C1 segment of cervical spinal cord (tissue), 14 donors: ENCODE data around the gene PANK2.
"Not testable (repeated sequence)": the region's sequence is repeated elsewhere in the genome, so short reads cannot be mapped to it uniquely, and the experiment has no call there.

ENCODE experiments used
- DNase-seq, 14 donors: peaks; one replicate each; lab custom pipeline; 2025; lab: John Stamatoyannopoulos, UW

The PANK2 gene

DNA sequence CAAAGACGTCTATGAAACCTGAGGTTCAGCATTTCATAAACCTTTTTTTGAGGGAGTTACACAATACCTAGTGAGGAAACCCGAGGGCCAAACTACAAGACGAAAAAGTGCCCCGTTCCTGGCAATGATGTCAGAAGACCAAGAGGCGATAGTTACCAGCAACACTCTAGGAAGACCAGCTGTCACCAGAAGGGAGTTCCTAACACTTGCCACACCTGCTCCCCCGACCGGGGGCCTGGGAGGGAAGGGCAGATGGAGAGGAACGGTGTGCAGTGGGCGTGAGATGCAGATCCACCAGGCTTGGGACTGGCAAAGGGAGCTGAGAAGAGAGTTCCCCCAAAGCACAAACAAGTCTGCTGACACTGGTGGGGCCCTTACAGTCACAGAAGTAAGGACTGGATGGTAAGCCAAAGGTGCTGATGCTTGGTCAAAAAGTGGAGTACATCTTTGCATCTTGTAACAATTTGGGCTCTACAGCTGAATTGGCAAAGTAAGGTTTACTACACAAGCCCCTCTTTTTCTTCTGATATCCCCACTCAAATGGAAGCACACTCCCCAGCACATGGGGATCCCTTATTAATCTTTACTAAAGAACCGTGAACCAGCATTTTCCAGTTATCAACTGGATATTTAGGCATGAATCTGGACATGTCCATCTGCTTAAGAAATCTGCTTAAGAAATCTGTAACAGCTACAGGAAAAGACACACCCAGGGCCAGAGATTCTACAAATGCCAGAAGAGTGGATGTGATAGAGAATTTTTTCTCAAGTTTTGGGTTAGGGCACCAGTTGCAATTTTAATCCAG, 38.5 kb downstream of the PANK2 start:
- DNase-seq, result no peak

DNA sequence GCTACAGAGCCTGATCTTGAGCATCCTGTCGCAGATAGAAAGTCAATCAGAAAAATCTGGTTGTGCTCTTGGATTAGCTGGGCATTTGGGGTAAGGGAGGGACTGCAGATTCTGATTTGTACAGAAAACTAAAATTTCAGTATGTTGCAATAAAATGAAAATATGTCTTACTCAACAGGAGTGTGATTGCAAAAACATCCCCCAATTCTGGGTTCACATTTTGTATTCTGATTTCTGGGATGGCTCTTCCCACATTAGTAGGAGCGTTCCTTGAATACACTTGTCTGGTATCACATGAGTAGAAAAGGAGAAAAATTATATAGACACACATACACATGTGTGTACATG, 40.5 kb downstream of the PANK2 start:
- no peak for DNase-seq

DNA sequence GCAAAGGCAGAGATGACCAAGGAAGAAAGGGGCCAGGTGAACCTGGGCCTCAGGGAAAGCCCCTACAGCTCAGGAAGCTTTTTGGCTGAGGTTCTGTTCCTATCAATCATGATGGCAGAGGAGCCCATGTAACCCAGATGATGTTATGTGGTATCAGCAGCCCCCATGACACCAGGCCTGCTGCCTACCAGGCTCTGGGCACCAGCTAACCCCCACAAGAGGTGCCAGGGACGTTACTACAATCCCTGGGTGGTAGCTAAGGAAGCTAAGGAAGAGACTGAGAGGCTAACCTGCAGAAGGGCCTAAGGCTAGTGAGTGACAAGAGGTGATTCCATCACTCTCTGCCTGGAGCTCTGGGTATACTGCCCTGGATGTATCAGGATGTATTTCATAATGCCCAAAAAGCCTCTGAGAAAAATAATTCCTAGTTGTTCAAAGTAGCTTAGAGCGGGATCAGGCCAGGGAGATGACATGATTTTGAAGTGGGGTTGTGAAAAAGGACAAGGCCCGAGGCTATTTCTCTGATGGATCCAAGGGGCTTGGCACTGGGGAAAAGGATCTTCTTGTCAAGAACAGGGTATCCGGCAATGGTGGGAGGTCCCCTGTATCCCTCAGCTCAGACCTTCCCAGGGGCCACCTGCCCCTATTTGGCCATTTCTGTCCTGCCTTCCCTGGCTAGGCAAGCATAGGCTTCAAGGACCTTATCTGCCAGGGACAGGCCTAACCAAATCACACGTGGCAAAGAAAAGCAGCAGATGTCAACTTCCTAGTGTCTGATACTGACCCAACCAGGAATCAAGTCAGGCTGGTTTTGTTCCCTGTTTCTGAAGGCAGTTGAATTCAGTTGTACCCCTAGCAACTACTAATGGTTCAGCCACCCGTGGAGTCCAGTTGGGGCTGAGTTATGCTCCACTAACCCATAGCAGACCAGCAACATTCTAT, 41.3 kb downstream of the PANK2 start:
- no peak for DNase-seq

DNA sequence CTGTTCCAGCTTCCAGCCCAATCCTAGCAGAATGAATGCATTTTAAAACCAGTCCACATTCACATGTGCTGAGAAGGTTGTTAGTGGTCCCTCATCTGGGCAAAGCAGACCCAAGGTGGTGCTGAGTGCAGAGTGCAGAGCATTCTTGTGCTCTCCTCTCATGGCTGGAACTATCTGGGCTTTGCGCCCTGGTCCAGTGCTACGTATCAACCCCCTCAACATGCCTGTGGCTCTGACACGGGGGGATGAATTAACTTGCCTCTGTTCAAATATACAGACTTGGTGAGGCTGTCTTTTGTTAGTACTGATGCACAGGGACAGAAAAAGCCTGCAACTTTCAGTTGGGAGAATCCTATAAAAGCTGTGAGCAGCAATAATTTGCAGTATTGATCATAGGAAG, 42.5 kb downstream of the PANK2 start:
- DNase-seq, result no peak

DNA sequence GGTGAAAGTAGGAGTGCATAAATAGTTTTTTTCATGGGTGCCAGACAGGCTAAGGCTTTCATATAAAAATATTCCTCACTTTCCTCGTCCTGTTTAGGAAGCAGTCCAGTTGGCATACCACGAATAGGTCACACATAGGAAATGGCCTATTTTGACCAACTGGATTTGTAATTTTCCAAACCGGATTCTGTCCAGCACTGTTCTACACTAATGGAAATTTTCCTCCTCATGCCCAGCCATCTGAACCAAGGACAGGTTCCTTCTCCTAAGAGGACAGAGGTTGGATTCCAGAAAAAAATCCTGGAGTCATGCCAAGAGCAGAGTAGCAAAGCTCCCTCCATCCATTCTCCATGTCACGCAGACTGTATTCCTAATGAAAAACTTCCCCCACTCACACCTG, 43.1 kb downstream of the PANK2 start:
- DNase-seq, result peak in 1 of 14 donors; percentile 84

DNA sequence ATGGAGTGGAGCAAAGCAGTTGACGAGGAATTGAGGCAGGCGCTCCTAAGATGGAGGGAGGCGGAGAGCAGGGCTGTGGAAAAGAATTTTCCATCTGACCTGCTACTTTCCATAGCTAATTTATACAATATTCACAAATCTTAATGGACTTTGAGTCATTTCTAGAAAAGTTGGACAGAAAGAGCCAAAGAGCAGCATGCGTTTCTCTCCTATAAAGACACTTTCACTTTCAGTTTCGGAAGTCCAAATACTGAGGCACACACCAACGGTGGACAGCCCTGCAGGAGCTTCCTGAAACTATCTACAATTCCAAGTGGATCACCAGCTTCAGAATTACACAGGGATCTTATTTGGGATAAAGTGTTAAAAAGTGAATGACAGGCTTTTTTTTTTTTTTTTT, 43.5 kb downstream of the PANK2 start:
- no peak for DNase-seq

DNA sequence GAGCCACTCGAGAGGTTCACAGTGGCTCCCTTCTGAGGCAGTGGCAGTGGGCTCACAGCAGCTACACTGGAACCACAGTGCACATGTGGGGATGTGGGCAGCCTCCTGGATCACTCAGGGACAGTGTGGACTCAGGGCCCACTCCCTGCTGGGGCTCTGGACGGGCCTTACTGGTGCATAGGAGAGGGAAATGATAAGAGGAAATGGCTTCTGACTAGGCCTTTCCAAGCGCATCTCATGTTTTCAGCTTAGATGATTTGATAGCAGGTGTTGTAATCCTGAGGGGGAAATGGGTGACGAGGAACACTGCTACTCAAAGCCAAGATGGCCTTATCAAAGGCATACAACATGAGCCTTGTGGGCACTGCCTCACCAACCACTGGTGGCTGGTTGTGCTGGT, 44.0 kb downstream of the PANK2 start:
- DNase-seq, result no peak

DNA sequence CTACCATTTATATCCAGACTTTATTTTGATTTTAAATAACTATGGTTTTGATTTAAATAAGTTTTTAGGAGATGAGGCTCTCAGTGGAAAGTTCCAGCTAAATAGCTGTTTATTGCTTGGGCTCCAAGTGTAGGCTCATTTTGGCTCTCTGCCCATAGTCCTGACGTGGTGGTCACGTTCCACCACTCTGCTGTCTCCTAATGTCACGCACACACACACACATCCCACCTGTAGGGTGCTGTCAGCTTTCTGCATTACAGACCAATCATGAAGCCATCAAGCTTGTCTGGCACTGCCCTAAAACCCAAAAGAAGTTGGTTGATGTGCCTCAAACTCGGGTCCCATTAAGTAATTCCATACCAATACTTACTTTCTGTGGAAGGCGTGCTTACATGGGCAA, 45.4 kb downstream of the PANK2 start:
- no peak for DNase-seq

DNA sequence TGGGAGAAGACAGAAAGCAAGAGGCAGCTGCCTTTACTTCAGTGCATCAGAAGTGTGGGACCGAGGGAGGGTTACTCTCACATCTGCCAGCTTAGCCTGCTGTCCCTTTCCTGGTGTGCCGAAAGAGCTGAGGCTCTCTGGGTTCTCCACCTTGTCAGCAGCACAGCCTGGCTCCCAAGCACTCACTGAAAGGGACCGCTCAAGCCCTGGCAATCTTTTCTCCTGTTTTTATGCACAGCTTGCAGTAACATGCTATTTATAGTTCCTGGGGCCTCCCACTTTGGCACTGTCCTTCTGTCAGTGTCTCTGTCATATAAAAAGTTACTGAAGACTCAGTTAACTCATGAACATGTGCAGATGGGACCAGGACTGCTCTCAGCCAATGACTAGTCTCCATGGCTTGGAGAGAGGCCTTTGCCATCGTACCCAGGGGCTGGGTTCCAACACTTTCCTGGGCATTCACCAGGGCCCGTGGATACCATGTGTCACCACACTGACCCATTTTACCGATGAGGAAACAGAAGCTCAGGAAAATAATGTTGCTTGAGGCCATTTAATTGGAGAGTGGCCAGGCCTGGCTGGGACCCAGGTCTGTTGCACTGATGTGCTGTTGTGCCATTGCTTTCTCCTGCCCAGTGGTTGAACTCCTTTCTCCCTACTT, 46.2 kb downstream of the PANK2 start:
- peak in 1 of 14 donors; percentile 63 for DNase-seq

DNA sequence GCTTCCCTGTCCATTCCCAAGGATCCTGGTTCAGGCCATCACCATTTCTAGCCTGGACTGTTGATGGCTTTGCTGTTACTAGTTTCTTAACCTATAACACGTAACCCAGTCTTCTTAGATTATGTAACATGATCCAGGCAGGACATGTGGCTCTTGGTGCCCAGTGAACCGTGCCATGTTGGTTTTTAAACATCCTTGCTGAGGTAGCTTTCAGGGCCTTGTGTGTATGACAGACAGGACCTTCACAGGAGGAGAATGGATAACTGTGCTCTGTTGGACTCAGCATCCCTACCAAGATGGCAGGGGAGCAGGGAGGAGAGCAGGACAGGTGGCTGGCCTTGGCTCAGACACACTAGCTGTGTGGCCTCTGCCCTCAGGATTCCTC, 46.8 kb downstream of the PANK2 start:
- DNase-seq, result peak in 1 of 14 donors; percentile 33

DNA sequence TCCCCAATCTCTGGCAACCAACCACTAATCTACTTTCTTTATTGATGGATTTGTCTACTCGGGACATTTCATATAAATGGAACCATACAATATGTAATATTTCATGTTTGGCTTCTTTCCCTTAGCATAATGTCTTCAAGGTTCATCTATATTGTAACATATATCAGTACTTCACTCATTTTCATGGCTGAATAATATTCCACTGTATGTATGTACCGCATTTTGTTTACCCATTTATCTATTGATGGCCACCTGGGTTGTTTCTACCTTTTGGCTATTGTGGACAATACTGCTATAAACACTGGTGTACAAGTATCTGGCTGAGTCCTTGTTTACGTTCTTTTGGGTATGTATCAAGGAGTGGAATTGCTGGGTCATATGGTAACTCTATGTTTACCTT, 48.4 kb downstream of the PANK2 start:
- no peak for DNase-seq

DNA sequence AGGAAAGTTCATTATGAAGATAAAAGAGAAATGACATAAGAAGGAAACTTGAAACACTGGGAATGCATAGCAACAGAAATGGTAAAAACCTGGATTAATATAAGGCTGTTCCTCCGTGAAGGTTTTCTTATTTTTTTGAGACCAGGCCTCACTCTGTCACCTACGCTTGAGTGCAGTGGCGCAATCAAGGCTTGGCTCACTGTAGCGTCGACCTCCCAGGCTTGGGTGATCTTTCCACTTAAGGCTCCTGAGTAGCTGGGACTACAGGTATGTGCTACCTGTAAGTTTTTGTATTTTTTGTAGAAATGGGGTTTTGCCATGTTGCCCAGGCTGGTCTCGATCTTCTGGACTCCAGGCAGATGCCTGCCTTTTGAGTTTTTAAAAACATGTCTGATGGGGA, 51.7 kb downstream of the PANK2 start:
- no peak for DNase-seq

DNA sequence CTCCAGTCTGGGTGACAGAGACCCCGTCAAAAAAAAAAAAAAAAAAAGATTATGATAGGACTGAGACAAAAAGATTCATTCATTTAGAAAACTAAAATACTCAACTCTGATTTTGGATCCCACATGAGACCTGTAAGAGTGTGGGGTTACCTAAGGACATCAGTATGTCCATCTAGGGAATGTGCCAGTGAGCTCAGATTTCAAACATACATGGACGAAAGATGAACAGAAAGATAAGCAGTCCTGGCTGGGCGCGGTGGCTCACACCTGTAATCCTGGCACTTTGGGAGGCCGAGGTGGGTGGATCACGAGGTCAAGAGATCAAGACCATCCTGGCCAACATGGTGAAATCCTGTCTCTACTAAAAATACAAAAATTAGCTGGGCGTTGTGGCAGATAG, 57.5 kb downstream of the PANK2 start:
- DNase-seq, result not testable (repeated sequence)

DNA sequence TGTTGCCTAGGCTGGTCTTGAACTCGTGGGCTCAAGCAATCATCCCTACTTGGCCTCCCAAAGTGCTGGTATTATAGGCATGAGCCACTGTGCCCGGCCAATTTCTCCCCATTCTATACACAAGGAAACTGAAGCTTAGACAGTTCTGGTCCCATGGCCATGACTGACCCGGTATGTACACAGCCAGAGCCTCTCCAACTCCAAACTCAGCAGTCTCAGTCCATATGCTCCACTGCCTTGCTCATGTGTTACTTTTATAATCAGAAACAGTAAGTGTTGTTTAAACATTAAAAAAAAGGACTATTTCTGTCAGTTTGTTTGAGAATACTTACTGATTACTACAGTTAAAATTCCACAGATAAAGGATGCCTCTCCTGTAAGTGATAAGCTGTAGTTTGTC, 75.5 kb downstream of the PANK2 start:
- DNase-seq, result no peak

DNA sequence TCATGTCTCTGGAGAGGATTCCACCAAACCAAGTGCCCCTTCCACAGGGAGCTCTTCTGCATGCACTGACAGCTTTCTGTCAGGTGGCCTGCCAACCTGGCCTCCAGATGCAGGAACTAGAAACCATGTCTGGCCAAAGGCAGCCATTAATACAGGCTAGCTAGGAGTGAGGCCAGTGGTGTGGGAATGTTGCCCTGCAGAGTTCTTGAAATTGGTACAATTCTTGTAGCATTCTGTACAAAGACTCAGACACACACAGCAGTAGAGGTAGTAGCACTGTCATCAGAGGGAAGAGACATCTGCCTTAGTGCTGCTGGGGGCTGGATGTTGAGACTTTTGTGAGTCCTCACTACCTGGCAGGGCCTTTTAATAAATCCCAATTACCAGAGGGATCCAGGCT, 77.4 kb downstream of the PANK2 start:
- DNase-seq, result no peak

DNA sequence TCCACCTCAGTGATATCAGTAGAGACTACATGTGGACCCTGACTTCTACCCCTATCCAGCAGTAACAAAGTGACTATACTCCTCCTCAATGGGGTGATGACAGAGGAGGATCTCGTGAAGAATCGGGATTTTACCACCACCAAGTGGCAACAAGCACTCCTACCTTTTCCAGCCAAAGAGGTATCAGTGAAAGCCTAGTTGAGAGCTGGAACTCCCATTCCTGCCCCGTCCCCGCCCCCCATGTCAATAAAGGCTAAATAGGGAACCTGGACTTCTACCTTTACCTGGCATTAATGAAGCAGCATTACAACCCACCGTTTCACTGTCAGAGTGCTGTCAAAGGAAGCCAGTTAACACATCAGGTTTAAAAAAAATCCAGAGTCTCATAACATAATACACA, 80.8 kb downstream of the PANK2 start:
- DNase-seq, result no peak

DNA sequence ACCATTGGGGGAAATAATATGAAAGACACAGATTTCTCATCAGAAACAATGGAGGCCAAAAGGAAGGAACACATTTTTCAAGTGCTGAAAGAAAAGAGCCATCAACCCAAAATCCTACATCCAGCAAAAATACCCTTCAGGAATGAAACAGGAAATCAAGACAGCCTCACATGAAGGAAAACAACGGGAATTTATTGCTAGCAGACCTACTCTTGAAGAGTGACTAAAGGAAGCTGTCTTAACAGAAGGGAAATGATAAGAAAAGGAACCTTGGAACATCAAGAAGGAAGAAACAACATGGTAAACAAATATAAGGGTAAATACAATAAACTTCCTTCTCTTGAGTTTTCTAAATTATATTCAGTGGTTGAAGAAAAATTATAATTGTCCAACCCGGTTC, 82.0 kb downstream of the PANK2 start:
- no peak for DNase-seq

DNA sequence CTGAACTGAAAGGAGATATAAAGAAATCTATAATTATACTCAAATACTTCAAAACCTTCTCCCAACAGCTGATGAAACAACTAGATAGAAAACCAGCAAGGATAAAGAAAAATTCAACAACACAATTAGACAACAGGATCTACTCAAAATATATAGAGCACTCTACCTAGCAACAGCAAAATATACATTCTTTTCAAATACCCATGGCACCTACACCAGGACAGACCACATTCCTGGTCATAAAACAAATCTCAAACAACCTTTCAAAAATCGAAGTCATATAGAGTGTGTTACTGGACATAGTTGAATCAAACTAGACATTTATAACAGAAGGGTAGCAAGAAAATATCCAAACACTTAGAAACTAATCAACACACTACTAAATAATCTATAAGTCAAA, 83.0 kb downstream of the PANK2 start:
- DNase-seq, result no peak

DNA sequence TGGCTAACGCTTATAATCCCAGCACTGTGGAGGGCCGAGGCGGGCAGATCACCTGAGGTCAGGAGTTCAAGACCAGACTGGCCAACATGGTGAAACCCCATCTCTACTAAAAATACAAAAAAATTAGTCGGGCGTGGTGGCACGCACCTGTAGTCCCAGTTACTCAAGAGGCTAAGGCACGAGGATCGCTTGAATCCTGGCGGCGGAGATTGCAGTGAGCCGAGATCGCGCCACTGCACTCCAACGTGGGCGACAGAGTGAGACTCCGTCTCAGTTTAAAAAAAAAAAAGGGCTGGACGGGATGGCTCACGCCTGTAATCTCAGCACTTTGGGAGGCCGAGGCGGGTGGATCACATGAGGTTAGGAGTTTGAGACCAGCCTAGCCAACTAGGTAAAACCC, 83.4 kb downstream of the PANK2 start:
- DNase-seq, result not testable (repeated sequence)

DNA sequence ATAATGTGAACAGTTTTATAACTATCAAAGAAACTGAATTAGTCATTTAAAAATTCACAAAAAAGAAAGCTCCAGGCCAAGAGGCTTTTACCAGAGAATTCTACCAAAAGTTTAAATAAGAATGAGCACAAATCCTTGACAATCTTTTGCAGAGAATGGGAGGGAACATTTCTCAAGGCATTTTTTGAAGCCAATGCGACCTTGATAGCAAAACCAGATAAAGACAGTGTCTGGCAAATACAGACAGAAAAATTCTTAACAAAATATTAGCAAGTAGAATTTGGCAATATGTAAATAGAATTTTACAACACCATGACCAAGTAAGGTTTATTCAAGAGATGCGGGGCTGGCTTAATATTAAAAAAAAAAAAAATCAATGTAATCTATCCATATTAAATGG, 84.5 kb downstream of the PANK2 start:
- DNase-seq, result no peak

DNA sequence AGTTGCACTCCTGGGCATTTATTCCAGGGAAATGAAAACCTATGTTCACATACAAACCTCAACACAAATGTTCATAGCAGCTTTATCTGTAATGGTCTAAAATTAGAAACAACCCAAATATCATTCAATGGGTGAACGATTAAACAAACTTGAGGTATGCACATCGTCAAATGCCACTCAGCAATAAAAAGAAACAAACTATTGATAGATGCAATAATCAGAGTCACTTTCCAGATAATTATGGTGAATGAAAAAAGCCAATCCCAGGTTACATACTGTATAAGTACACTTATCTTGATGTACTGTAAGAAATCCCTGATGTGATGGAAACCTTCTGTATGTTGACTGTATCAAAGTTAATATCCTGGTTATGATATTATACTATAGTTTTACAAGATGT, 87.3 kb downstream of the PANK2 start:
- no peak for DNase-seq
